GM12872 (cell line): ENCODE measurements around the gene MESD.

Source experiments
- CTCF ChIP-seq: IDR thresholded peaks from 3 replicates; pipeline ENCODE4 v1.5.1; 2011; ENCODE audit warnings: low read depth, mild to moderate bottlenecking, low read length, moderate library complexity; ENCODE audit not compliant: insufficient read depth

The MESD gene

GRCh38 chr15:80957556-80957955, 32.1 kb downstream of the MESD start:
- no peak for TF ChIP-seq CTCF

DNA sequence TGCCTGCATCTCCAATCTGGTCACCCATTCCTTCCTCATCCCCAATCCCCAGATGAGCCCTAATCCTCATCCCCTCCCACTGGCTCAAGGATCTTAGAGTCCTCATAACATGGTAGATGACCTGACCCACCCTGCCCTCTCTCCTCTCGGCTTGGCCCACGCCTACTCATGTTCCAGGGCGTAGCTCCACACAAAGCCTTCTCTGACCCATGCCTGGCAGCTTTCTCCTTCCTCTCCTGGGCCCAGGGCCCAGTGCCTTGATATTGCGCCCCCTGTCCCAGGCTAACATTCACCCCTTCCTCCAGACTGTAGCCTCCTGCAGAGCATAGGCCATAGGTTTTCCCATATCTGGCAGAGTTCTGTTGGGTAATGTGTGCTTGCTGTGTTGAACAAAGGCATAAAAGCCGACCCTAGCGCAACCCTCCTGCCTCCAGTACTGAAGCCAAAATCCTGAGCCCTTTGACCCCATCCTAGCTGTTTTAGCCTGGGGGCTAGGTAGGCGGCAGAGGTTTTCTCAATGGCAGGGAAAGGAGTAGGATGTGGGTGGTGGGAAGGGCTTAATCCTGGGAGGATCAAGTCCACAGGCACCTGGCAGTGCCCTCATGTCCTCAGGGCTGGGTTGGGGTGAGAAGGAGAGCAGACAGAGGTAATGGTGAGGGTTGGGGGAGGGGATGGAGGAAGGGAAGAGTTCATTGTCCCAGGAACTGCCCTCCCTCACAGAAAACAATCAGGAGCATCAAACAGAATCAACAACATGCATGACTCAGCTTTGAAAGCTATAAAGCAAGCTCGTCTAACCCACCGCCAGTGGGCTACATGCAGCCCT, 35.5 kb downstream of the MESD start:
- no peak for TF ChIP-seq CTCF

- TF ChIP-seq CTCF = no peak
These were observed 36.3 kb downstream of the MESD start for GRCh38 chr15:80953001-80953952.

DNA sequence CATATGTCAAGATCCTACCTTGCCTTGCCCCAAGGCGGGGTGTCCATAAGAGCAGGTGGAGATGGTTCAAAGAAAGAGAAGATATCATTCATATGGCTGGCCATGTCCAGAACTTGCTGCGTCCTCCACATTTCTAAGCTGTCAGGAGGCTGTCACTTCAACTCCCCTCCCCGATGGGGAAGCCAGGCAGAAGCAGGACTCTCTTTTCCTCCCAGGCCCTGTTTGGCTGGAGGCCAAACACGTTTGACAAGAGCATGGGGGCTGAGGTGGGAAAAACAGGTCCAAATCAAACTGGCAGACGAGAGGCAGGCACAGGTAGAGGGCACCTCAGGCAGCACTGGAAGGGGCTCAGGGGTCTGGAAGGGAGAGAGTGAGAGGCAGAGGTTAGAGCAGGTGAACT, 37.7 kb downstream of the MESD start:
- TF ChIP-seq CTCF = no peak

GRCh38 chr15:80950291-80951078, 39.1 kb downstream of the MESD start:
- TF ChIP-seq CTCF = no peak

DNA sequence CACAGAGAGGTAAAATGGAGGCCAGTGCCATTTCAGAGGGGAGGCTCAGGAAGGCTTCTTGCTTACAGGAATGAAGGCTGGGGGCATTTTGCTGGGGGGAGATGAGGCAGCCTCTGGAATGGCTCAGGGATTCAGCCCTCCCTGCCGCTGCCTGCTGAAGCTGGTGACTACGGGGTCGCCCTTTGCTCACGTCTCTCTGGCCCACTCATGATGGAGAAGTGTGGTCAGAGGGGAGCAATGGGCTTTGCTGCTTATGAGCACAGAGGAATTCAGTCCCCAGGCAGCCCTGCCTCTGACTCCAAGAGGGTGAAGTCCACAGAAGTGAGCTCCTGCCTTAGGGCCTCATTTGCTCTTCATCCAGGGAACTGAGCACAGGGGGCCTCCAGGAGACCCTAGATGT, 39.9 kb downstream of the MESD start:
- no peak for TF ChIP-seq CTCF
